ENCODE measurements around the gene GPR153.

The GPR153 gene

DNA sequence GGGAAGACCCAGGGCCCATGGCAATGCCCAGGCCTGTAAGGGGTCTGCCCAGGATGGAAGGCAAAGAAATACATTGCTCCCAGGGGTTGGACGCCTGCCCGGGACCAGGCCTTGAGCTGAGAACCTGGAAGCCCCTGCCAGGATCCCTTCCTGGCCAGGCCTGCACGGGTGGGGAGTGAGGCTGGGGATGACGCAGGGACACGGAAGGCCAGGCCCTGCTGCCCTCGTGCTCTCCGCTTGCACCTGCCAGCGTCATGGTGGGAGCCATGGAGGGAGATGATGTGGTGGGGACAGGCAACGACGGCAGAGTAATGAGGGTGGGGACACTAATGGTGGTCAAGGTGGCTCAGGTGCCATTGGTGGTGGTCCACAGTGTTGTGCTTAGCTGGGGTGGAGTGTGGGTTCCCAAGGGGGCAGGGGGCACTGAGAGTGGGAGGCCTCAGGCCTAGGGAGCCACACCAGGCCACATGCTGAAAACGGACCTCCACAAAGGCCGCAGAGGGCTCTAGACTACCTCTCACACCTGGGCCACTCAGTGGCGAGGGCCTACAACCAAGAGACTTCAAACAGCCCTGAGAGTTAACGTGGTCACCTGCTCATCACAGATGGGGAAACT is 12.6 kb downstream of the GPR153 start:
- DNase-seq (ENCODE audit: low read depth): no peak

DNA sequence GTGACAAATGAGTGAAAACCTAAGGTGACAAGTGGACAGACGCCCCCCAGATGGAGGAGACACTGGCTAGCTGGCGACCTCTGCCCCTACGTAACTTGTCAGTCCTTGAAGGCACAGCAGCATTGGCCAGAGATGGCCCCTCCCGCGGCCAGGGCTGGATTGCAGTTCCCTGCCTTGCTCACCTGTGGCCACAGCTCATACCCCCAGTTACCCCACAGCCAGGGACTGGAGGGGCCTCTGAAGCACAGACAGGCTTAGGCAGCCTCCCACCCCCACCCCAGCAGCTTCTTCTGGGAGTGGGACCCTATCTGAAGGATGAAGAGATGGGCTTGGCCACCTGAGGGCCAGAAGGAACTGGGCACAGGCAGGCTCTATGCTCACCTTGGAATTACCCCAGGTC is 13.2 kb downstream of the GPR153 start:
- no peak for DNase-seq (ENCODE audit: low read depth)

DNA sequence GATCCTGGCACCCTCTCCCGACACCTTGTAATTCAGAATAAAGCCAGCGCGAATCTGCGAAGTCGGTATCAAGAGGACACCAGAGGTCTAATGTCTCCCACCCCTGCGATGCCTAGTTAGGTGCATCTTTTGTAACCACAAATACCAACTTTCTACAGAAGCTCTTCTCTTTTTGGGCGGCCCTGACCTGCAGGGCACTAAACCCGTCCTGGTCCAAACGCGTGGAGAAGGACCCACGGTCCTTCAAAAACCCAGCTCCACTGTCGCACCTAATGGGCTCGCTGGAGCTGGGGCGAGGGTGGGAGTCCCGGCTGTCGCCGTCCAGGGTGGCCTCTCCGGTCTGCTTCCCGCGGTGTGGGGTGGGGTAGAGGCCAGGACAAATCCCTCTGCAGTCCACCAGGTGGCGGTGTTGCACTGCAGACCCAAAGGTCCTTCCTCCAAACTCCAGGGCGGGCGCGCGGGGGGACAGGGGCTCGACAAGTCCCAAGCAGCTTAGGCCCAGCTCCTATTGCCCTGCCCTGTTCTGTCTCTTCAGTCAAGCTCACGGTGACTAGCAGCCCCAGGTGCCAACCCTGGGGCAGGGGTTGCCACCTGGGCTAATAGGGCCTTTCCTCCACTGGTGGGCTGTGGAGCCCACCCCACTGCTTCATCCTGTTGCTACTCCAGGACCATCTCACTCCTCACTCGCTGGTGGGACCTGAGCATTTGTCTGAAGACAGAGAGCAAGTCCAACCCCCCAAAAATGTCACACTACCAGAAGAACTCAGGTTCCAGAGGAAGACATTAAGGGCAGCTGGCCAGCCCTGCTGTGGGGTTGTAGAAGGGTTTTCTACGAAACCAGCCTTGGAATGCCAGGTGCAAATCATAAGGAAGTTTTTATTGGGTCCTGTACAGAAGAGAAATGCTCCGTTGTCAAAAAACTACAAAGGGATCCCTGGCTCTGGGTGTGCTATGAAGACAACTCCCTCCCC is 14.1 kb downstream of the GPR153 start:
- peak; percentile 64 for DNase-seq (ENCODE audit: low read depth)

DNA sequence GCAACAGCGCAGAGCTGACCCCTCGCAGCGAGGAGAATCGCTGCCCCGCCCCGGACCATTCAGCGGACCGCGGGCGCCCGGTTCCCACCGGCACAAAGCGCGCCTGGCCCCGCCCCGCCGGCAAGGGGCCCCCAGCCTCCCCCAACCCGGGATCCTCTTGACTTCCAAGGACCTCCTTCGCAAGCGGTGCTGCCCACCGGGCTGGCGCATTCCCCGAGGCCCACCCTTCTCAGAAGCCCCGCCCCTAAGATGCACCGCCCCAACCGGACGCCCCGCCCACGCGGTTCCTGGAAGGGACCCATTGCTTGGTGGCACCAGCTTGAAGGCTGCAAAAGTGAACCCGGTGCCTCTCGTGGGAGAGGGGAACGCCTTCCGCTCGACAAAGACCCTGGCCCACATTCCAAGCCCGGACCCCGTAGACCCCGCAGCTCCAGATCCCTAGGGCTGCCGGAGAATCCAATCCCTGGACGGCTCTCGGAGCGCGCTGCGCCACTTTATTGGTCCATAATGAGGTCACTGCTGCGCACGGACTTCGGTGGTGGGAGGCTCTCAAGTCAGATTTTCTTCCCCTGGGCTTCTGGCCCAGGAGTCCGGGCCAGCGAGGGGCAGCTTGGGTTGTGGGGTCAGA is 14.9 kb downstream of the GPR153 start:
- no peak for DNase-seq (ENCODE audit: low read depth)

DNA sequence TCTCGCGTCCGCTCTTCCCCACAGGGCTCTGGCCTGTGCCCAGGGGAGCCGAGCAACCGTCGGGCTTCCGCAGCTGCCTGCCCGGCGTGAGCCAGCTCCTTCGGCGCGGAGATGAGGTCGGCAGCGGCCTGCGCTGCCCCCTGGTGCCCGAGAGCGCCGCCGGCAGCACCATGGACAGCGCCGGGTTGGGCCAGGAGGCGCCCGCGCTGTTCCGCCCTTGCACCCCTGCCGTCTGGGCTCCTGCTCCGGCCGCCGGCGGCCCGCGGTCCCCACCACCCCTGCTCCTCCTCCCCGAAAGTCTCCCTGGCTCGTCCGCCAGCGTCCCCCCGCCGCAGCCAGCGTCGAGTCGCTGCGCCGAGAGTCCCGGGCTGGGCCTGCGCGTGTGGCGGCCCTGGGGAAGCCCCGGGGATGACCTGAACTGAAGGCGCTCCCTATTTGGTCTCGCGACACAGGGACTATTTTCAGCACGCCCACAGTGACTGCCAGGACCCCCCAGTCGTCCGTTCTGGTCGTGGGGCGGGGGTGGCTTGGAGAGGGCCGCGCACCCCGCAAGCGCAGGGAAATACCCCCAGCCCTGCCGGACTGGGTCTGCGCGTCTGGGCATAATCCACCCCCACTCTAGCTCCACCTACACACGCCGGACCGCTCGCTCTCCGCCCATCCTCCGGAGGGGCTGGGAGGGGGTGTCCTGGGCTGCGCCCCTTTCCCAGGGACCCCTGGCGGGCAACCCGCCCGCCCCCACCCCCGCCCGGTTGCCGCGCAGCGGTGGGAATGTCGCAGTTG is 15.6 kb downstream of the GPR153 start:
- DNase-seq (ENCODE audit: low read depth): peak; percentile 63

DNA sequence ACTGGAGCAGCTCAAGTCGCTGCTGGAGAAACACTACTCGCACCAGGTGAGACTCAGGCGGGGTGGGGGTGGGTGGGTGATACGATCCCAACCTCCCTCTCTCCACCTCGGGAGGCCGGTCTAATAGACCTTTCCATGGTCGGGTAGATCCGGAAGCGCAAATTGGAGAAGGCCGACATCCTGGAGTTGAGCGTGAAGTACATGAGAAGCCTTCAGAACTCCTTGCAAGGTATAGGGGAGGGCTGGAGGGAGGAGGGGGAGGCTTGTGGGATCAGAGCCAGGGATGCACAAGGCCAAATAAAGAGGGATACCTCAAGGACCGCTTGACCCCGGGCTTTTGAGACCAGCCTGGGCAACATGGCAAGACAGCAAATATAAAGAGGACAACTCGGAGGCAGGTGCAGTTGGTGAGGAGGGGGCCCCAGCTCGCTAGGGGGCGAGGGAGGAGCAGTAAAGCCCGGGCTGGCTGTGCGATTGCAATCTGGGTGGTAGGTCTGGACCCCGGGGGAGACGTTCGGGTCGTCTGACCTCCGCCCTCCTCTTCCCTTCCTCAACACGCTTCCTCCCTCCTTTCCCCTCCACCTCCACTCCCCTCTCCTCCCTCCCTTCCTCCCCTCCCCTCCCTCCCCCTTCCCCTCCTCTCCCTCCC is 16.4 kb downstream of the GPR153 start:
- DNase-seq (ENCODE audit: low read depth): no peak

DNA sequence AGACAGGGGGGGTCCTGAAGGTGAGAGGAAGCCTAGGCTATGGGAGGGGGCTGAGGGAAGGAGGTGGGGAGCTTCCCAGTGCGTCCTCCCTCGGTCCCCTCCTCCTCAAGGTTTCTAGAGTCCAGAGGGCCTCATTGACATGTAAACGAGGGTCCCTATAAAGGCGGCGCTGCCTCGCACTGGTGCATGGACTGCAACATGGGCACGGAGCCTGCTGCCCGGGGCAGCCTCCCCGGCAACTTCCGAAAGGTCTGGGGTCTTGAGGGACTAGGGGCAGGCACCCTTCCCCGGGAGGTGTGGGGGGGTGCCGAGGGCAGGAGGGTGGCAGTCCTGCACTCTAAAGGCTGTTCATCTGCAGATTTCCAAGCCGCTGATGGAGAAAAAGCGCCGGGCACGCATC is 16.9 kb downstream of the GPR153 start, which contains the start of gene HES3:
TSS of gene HES3 (plus strand) at position 187 of the 400 bp plus-strand sequence. CDS start at position 374, 187 bp downstream.
- DNase-seq (ENCODE audit: low read depth): no peak

DNA sequence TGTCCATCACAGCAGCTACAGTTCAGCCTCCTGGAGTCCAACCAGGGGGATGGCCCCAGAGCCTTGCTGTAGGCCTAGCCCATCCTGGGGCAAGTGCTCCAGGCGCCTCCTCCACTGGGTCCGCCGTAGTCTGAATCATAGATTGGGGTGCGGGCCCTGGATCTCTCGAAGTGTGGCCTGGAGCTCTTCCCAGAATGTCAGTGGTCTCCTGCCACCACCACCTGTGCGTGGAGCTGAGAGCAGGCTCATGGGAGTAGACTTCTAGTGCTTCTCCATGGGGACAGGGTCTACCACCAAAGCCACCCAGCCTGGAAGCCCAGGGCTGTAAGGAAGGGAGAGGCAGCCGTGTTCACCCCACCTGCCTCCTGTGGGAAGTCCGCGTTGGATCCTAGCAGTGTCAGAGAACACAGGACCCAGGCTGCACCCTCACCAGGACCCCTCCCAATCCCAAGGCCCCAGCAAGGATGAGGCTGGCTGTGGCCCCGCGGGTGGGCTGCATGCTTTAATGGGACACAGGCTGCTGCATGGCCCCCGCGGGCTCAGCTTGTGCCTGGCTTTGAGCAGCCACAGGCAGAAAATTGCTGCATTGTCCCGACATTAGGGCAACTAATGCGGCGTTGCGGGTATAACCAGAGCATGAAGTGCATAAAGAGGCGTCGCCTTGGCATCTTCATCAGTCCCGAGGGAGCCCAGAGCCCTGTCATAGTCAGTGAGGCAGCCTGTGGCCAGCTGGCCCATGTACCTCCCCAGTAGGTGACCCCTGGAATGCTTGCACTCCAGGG is 17.7 kb downstream of the GPR153 start:
- DNase-seq (ENCODE audit: low read depth): no peak

DNA sequence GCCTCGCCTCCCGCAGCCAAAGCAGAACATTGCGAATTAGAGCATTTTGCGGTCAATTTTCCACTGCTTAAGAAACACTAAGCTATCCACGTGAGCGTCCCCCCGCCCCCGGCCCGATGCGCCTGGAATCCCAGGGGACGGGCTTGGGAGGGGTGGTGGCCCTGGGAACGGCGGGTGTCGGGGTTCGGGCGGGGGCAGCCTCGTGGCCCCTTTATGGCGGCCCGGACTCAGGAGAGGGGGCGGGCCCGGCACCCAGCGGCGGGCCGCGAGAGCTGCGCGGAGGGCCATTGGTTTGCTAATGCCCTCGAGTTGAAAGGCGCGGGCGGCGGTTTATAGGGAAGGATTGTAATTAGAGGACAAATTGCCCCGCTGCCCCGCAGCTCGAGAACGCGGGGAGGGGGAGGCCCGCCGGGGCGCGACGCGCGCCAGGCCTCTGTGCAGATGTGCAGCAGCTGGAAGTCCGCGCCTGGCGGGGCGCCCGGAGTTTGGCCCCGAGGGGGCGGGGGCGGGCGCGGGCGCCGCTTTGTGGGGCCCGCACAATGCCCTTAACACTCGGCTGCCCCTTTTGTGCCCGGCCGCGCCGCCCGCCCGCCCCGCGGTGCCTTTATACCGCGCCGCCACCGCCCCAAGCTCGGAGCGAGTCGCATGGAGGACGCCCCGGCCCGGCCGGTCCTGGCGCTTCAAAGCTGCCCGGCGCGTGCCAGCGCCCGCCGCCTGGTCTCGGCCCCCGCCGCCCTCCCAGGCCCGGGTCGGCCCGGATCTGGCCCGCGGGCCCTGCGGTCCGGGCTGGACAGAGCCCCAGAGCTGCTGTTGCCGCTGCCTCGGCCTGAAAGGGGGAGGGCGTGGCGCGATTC is 18.8 kb downstream of the GPR153 start:
- no peak for DNase-seq (ENCODE audit: low read depth)

DNA sequence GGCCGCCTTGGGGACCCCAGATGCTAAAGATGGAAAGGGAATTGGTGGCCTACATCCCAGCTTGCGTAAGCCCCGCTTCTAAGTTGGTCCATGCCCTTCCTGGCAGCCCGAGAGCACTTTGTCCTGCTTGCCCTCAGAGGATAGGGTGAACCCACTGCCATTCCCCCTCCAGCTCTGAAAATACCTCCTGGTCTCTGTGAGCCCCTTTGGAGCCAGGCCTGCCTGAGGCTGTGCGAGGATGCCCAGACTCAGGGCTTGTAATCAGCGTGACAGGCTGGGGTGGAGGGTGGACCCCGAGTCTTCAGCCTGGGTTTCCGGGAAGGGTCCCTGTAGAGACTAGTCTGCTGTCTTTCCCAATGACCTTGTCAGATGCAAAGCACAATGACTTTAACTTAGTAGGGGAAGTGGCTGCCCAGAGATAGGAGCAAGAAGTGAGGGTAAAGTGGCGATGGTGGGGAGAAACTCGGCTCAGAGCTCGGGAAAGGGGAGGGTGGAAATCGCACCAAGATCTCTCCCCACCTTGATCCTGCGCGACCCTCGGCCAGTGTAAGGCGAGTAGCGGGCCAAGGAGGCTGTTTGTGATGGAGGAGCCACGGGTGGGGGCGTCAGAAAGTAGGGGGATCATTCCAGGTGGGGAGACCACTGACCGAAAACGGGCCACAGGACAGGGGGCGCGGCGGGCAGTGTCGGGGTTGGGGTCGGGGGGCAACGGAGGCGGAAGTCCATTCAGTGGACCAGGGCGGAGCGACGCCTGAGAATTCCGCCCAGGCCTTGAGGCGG is 19.6 kb downstream of the GPR153 start:
- DNase-seq (ENCODE audit: low read depth): no peak

DNA sequence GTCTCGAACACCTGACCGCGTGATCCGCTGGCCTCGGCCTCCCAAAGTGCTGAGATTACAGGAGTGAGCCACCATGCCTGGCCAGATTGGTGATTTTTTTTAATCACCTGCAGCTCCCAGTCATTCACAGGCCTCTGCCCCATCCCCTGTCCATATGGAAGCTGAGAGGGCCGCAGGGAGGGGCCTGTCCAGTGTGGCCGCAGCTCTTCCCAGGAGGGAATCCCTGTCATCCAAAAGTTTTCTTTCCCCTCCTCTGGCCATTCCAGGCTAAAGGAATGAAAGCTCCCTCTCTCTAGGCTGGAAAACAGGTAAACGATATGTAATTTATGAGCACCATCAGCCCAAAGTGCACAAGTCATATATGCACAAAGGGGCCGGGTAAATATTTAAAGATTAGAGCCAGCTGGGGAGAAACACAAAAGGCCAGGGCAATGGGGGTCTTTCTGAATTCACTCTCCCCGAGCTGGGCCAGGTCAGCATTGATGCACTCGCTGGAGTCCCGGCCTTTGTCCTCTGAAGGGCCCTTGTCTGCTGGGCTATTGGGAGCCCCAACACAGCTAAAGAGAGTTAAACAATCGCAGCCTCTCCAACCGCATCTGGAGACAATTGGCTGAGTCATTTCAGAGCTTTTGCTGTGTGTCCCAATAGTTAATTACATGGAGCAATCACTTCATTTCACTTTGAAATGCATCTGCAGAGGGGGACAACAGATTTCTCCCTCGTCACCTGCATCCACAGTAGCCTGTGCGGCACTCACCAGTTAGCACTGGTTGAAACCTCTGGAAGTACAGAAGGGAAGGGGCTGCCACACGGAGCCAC is 20.7 kb downstream of the GPR153 start:
- no peak for DNase-seq (ENCODE audit: low read depth)

DNA sequence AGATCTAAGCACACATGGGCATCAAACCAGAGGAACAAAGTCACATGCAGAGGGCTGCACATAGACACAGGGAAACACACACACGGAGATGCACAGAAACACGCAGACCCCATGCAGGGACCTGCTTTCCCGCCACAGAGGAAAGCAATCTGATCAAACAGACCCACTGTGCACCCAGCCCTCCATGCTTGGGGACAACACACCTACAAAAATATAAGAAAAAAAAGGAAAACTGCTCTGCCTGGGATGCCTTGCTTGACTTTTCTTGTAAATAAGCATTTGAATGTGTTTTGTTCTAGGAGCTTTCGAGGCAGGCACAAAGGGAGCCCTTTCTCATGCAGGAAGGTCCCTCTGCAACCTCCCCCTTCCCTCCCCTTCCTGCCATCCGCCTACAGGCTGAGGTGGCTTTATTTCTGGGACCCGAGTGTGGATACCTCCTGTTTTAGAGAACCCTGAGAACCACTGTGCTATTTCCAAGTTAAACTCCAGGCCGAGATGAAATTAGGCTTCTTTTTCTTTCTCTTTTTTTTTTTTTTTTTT is 21.6 kb downstream of the GPR153 start:
- DNase-seq (ENCODE audit: low read depth): no peak

DNA sequence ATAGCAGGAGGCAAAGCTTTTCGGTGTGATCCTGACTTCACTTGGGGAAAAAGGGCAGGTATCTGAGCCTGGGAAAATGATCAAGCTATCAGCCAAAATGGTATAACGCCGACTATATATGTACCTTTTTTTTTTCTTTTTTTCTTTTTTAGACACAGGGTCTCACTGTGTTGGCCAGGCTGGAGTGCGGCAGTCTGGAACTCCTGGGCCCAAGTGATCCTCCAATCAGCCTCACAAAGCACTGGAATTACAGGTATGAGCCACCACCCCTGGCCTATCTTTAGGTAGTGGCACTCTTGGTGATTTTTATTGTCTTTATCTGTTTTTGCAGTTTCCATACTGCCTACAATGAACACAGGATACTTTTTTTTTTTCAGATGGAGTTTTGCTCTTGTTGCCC is 23.8 kb downstream of the GPR153 start:
- no peak for DNase-seq (ENCODE audit: low read depth)

DNA sequence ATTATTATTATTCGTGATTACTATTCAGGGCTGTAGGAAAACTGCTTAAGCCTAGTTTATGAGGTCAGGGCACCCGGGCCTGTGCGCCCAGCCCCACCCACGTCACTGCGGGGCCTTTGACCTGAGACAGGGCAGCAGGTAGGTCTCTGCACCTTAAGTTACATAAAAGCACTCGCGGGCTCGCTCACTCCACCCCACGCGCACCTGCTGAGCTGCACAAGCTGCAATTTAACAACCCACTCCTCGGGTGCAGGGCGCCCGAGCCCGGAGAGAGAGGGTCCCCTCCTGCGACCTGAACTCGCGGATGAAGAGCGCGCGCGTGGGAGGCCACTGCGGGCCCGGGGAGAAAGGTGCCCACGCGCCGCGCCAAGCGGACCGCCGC is 25.6 kb downstream of the GPR153 start:
- no peak for DNase-seq (ENCODE audit: low read depth)

DNA sequence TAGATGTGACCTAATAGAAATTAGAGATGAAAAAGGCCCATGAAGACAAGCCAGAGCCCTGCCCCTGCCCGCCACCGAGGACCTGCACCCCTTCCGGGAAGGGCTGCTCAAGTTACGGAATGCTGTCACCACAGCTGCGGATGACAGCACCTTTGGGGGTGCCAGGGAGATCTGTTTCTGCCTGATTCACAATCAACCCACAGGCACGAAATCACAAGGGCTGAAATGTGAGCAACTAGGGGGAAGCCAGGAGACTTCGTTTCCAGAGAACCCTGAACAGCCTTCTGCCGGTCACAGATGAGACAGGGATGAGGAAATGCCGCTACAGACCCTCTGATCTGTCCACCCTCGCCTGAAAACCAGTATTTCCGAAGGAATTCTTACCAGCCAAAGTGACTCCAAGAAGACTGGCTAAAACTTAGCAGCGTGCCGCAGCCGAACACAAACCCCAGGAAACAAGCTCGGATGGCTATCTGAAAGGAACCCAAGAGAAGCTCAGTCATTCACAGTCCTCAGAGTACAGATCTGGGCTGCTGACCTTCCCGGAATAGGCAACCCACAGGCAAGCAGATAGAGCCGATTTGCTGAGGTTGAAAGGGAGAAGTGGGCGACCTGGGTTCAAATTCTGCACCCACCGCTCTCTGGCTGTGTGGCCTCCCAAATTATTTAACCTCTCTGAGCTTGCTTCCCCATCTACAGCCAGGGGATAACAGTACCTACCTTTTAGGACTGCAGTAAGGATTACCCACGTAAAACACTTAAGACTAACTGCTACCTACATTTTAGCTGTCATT is 26.2 kb downstream of the GPR153 start:
- DNase-seq (ENCODE audit: low read depth): no peak

DNA sequence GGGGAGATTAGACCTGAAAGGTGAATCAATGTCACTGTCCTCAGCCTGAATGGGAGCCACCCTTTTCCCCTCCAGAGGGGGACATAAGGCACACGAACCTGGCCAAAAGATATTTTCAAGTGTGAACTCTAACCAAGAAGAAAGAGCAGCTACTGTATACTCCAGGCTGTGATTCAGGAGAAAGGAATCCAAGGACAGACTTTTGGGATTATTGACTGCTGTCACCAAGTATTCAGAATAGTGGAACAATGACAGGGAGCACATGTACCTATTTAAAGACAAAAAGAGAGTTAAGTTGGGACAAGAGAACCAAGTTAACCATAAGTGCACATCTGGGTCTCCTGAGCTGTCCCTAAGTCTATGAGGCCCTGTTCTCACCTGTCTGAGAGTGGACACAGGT is 27.5 kb downstream of the GPR153 start:
- DNase-seq (ENCODE audit: low read depth): no peak

DNA sequence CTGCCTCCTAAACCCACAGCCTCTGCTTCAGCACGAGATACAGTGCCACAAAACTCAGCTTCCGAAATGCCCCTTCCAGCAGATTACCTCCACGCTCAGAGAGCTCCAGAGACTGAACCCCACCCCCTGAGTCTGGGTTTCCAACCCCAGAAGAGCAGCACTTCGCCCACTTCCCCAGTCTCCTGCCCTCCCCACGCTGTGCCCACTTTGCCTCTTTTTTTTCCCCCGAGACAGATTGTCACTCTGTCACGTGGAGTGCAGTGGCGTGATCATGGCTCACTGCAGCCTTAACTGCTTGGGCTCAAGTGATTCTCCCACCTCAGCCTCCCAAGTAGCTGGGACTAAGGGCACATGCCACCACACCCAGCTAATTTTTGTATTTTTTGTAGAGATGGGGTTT is 35.2 kb downstream of the GPR153 start:
- no peak for DNase-seq (ENCODE audit: low read depth)

Measured in stimulated activated CD8-positive, alpha-beta memory T cell treated with anti-CD3 and anti-CD28 coated beads, Interleukin-12 subunit alpha, Interleukin-12 subunit beta, amount 100 ng/mL, for 4 hours (primary cell).